H1 (cell line): ENCODE measurements around the gene IGLL5. TPM values are rescaled to one million over a fixed set of nuclear protein-coding genes. Genes with fewer than 3 reads are reported as not detected.

Experiments
- BRCA1 ChIP-seq: IDR thresholded peaks from 2 replicates; pipeline ENCODE4 v1.6.1; 2012; ENCODE audit warnings: low read depth, low read length, improper control_type of control experiment
- polyA plus RNA-seq, 7 experiments: library from polyadenylated mRNA; depleted of rRNA in 3 of 7; stranded (reverse) in 5 of 7; unstranded in 2 of 7; fragments of >200 nt in 5 of 7; fragments of 200-250 nt in 2 of 7; gene quantifications; 1 replicate in 5 of 7; 2 replicates in 1 of 7; 4 replicates in 1 of 7; pipeline versions ENCODE4 v1.2.1 to v1.2.3, GENCODE V29; 2011 to 2013; ENCODE audit warnings: missing spikeins in 2 of 7, mixed read lengths in 2 of 7
- total RNA-seq: library from RNA; stranded (reverse); fragmentation: NEBNext Ultra II Directional; extraction: Animal tissue kit (Norgen Biotek cat#: 25700); gene quantifications from 2 replicates; pipeline ENCODE4 v1.2.1, GENCODE V29; 2021

The IGLL5 gene
- total and polyA plus RNA-seq, 2 of the 8 experiments (the other 6 are each of a cell fraction or from before 2014, with no cell fraction given): not detected

DNA sequence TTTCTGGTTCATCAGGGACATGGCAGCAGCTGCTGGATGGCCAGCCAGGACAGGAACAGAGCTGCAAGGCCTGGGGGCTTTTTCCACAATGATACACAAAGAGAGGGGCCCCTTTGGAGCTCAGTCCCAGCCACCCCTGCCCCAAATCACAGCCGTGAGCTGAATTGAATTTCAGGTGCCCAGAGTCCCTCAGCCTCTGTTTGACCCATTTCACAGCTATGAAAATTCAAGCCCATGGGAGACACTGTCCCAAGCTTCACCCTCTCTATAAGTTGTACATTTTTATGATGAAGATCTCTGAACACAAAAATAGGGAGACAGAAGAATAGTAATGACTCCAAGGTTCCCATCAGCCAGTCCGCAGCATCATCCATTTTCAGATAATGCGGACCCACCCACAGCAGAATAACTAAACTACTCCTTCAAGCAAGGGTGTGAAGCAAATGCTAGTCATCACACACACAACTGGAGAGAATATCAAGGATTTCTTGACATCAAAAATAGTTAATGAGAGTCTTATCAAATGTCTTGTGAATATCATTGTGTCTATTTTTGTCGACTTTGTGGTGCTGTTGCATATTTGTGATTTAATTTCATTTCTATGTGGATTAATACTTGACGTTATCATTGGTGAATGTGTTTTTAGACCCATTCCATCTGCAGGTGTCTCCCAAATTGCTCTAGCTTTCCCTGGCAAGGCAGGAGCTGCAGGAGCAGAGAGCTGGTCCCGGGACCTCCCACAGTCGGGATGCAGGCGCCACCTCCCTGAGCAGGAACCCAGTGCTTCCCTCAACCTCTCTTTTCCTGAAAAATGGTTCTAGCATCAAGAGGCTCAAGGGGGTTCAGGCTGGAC, 24.7 kb downstream of the IGLL5 start (continued):
- TF ChIP-seq BRCA1: no peak
